ENCODE measurements around the gene THADA. TPM values are rescaled to one million over a fixed set of nuclear protein-coding genes. Genes with fewer than 3 reads are reported as not detected.

The THADA gene
- total RNA-seq, 1 donor from 2014 or later = 40.4 TPM

DNA sequence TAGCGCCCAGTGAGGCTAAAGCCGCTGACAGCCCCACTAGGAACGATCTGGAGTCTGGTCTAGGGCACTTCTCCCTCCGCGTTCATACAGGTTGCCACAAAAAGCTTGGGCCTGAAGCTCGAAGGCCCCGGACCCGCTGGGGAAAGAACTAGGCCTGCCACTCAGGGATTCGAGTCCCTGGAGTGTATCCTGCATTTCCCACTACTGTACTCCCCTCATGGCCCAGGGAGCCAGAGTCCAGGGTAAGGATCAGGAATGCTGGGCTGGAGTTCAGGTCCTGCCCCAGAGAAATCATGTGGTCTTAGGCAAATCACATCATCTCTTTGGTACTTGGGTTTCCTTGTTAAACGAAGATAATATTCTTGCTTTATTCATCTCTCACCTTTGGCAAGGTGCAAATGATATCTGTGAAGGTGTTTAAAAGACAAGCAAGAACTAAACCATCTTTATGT, 368.0 kb downstream of the THADA start:
- intact Hi-C loops (cut with micrococcal nuclease) = loop anchor here (2.0 to 10.0 kb wide), 5 partner anchors 369 to 941 kb away; partner anchors contain the start of genes COX7A2L, DYNC2LI1, PPM1B and THADA

DNA sequence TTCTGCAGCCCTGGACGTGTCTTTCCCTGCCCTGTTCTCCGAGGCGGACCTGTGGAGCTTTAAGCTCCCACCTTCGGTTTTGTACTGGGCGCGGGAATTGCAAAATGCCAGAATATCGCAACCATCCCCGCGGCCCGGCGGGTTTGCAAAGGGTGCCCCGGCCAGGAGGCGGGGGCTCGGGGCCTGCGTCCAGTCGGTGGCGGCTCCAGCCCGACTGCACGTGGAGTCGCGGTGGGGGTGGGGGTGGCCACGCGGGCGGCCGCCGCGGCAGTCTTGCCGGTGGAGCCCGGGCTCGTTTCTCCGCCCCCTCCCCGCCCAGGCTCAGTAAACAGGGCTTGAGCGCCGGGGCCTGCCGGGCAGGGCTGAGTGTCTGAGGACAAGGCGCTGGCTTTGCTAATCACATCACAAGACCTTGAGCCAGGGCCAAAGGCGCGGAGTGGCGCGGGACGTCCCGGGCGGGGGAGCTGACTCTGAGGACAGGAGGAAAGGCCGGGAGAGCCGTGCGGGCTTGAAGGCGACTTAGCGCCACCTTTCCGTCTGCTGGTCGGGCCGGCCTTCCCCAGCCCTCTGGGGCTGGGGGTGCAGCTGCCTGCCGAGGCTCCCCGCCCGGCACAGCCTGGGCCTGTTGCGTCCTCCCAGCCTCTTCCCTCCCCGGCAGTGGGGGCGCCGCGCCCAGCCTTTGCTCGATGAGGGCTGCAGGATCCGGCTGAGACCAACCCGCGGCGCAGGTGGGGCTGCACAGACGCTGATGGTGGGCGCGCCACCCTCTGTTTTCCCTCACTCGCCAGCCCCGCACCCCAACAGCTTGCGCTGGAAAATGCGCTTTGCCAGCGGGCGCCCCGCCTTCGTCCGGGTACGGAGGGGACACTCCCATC, 368.6 kb downstream of the THADA start:
- intact Hi-C loops (cut with micrococcal nuclease) = loop anchor here (1.0 to 10.0 kb wide), 6 partner anchors 32 to 866 kb away; partner anchors contain the start of genes COX7A2L and DYNC2LI1

DNA sequence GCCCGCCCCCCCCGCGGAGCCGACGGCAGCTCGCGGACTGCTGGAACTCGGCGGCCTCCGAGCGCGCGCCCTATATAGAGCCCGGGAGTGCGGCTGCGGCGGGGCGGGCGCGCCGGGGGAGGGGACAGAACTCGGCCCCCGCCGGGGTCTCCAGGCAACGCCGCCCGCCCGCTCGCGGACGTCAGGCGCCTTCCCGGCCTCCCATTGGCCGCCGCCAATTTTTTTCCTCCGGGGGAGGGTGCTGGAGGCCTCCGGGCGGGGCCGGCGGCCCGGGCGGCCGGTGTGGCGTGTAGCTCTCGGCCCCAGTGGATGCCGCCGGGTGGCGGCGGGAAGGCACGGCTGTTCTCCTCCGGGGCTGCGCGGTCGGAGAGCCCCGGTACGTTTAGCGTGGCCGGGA, 369.3 kb downstream of the THADA start, which contains the start of gene ZFP36L2:
Gene ZFP36L2 (minus strand): TSS at position 49 of the 397 bp plus-strand sequence. CDS start 291 bp downstream, outside the sequence.
- intact Hi-C loops (cut with micrococcal nuclease) = loop anchor here (1.0 to 10.0 kb wide), 6 partner anchors 31 to 866 kb away; partner anchors contain the start of genes COX7A2L and DYNC2LI1

DNA sequence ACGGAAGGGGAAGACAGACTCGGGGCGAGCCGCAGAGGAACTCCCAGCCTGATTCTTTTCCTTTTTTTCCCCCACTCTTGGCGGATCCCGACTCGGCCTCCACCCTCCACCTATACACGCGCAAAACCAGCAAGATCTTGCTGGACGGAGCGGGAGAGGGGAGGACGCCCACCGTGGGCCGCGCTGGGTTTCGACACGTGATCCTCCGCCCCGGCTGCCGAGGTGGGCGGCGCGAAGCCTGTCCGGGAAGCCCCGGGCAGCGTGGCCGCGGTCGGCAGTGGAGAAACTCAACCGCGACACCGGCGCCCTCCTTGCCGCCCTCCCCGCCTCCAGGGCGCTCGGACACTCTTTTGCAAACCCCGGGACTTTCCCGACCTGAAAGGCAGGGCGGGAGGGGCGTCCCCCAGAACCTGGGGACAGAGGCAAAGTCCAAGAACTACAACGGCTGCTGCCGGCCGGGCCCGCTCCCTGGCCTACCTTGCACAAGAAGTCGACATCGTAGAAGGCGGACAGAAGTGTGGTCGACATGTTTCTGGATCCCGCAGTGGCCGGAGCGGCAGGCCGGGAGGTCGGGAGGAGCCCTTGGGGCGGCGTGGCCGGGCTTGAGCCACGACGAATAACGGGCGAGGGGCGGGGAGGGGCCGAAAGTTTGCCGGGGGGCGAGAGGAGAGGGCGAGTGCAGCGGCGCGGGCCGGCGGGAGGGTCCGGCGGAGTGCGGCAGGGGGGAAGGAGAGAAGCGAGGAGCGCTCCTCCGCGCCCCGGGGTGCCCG, 369.9 kb downstream of the THADA start:
- intact Hi-C loops (cut with micrococcal nuclease) = loop anchor here (1.0 to 10.0 kb wide), 6 partner anchors 31 to 865 kb away; partner anchors contain the start of genes COX7A2L and DYNC2LI1

DNA sequence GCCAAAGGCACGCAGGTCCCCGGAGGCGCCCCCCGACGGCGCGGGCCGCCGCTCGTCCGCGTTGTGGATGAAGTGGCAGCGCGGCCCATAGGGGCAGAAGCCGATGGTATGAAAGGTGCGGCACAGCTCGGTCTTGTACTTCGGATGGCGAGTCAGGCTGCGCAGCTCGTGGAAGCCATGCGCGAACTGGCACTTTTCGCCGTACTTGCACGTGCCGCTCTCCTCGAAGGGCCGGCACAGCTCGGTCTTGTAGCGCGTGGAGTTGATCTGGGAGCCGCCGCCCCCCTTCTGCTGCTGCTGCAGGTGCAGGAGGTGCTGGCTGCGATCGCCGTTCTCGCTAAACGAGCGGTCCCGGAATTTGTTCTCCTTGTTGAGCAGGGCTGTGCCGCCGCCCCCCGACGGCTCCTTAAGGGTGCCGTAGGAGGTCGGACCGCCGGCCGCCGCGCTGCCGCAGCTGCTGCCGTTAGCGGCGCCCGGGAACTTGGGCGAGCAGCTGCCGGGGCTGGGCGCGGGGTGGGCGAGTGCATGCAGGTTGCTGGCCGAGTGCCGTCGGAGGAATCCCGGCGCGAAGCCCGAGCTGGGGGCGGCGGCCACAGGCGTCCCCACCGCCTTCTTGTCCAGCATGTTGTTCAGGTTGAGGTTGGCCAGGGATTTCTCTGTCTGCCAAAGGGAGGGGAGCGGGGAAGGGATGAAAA, 370.6 kb downstream of the THADA start:
- intact Hi-C loops (cut with micrococcal nuclease) = loop anchor here (10.0 kb wide), 1 partner anchor 550 kb away; the partner anchor contains the start of gene DYNC2LI1

DNA sequence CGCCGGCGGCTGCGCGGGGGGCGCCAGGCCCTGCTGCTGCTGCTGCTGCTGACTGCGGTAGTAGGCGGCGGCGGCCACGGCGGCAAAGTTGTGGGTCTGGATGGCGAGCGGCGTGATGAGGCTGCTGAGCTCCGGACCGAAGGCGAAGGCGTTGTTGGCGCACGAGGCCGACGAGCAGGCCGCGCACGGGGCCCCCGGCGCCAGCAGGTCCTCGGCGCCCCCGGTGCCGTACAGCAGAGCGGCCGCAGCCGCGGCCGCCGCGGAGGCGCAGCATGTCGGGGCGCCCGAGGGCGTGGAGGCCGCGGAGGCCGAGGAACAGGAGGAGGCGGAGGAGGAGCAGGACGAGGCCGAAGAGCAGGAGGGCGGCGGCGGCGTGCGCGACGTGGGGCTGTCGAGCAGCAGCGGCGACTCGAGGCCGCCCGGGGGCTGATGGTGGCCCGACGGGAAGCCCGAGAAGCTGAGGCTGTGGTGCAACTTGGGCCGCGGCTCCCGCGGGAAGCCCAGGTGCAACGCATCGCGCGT, 371.2 kb downstream of the THADA start:
- intact Hi-C loops (cut with micrococcal nuclease) = loop anchor here (10.0 kb wide), 1 partner anchor 550 kb away; the partner anchor contains the start of gene DYNC2LI1

DNA sequence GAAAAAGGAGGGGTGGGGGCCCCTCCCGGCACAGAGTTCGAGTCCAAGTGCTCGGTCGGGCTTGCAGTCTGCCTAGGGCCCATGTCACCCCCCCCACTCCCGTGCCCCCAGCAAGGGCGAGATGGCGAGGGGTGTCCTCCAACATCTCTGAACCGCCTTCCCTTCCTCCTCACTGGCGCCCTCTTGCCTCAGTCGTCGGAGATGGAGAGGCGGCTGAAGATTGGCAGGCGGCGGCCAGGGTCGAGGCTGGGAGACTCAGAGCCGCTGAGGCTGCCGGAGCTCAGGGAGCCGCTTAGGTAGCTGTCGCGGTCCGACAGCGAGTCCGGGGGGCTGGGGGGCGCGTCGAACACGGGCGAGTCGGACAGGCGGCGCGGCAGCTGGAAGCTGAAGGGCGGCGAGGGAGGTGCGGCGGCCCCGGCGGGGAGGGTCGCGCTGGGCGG, 371.7 kb downstream of the THADA start:
- intact Hi-C loops (cut with micrococcal nuclease) = loop anchor here (10.0 kb wide), 1 partner anchor 551 kb away; the partner anchor contains the start of gene DYNC2LI1

DNA sequence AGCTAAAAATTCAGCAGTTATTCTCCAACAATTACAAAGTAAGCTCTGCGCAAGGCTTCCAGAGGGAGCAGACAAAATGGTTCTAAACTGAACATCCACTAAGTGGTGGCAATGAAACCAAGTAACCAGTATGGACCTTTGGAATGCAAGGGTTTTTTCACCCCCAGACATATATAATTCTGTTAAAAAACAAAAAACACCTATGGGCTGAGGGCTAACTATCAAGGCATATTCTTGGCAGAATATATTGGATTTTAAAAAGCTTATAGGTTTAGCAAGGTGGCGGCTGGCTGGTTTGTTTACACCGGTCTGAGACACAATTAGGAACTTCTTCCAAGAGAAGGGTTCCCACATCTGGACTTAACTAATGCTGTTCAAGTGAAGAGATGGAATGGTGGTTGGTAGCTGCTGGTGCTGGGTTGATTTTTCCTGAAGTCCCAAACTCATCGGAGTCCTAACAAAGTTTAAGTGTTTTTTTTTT, 372.3 kb downstream of the THADA start:
- intact Hi-C loops (cut with micrococcal nuclease) = loop anchor here (10.0 kb wide), 1 partner anchor 551 kb away; the partner anchor contains the start of gene DYNC2LI1

DNA sequence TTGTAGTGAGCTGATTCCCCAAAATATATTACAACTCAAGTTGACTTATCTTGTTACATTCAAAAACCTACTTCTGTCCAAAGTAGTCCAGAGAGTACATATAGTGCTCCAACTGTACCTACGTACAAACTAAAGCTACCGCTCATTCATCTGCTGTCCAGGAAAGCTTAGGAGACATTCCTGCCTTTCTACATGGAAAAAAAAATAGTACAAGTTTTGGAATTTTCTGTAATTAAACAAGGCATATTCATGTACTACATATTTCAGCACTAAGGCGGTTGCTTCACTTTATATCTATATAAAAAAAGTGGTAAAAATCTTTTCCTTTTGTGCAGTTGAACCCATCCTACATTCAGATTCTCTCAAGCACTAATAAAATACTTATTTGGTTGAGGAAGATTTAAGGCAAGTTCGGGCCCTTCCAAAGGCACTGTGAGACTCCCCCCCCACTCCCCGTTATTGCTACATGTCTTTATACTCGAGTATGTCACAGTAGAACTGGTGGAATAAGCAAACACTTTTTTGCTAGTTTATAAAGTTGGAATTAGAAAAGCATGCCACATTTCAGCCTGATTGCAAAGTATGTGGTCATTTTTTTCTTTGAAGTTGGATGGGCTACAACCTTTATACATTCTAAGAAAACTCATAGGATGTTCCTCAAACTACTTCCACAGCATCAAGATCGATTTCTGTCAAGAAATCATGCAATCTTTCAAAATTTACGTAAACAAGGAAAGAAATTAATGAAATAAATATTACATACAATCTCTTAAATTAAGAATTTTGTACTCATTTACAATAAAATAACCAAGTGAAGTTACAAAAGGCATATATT, 373.1 kb downstream of the THADA start:
- intact Hi-C loops (cut with micrococcal nuclease) = loop anchor here (10.0 kb wide), 1 partner anchor 552 kb away; the partner anchor contains the start of gene DYNC2LI1

DNA sequence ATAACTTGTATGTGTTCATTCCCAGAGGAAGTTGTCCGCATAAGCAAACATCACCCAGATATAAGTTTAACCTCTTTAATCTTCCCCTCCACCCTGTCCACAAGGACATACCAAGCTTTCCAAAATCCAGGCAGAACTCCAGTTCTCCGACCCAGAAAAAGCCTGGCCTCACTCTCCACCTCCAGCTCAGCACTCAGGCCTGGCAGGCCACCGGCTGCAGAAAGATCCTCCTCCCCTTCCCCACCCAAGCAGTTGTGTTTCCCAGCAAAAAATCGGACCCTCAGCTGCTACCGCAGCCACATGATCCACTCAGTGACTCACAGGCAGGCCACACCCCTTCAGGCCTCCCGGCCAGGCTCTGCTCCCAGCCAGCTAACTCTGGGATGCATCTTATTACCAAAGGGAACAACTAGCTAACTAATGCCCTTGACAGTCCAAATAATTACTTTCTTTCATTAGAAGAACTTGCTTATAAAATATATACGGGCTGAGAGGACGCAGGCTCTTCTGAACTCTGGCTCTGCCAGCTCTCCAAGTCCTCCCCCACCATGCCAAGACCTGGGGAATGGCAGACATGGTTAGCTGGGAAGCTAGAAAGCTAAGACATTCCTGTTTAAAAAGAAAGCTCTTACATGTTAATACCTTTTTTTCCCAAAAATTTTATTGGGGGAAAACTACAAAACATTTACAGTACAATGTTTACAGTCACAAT, 373.9 kb downstream of the THADA start:
- intact Hi-C loops (cut with micrococcal nuclease) = loop anchor here (2.0 to 10.0 kb wide), 2 partner anchors 375 to 553 kb away; partner anchors contain the start of genes DYNC2LI1 and THADA

DNA sequence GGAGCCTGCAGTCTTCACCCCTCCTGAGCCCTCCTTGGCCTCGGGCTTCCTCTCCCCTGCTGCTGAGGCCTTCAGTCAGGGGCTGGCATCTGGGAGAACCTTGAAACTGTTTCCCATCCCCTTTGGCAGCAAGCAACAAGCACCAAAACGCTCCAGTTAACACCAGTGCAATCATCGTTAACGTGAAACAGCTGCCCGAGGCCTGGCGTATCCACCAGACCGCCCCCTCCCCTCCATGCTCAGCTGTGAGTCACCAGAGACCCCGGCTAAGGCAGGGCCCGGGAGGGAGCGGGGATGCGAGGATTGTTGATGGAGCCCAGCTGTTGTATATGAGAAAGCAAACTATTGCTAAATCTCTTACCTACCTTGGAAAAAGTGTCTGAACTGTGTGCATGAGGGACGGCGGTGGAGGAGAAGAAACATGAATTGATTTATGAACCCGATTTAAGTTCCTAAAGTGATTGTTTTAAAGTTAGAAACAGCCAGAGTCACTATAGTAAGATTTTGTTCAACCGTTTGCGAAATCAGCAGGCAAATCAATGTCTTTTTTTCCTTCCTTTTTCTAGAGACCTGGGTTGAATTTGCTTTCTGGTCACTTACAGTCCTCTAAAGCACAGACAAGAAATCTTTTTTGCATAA, 374.6 kb downstream of the THADA start:
- intact Hi-C loops (cut with micrococcal nuclease) = loop anchor here (2.0 to 10.0 kb wide), 2 partner anchors 376 to 554 kb away; partner anchors contain the start of genes DYNC2LI1 and THADA

DNA sequence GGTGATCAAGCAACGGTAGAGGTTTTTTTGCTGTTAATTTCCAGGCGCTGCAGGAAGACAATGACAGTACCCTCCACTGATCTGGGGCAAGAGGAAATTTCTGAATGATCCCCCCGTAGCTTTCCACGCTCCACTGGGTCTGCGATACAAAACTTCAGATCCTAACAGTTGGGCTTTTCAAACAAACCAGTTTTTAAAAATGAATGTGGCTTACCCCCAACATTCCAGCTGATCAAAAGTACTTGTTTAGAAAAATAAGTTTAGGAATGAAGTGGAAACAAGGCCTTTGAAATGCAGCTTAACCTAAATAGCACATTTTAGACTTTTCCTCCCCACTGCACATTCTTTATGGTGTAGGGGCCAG, 375.1 kb downstream of the THADA start:
- intact Hi-C loops (cut with micrococcal nuclease) = loop anchor here (1.0 to 10.0 kb wide), 5 partner anchors 9 to 554 kb away; partner anchors contain the start of genes DYNC2LI1 and THADA

DNA sequence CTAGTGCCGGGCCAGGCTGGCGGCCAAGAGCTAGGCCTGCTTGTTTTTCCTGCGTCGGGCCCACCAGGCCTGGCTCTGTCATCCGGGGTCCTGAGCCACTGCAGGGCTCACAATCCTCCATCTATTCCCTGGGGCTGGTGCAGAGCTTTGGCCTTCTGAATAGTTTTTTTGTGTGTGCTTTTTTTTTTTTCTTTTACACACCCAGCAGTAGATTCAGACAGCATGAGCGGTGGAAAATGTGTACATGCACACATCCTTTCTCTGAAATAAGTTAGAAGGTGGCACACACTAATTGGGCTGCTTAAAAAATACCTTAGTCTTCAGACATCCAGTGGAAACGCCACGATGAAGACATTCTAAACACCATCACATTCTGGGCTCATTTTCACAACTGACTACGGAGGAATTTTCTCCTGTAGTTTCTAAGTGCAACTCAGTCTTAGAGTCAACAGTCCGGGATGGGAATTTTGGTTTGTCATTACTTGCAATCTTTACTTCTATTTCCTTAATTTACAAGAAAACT, 375.5 kb downstream of the THADA start:
- intact Hi-C loops (cut with micrococcal nuclease) = loop anchor here (1.0 to 10.0 kb wide), 5 partner anchors 9 to 555 kb away; partner anchors contain the start of genes DYNC2LI1 and THADA

DNA sequence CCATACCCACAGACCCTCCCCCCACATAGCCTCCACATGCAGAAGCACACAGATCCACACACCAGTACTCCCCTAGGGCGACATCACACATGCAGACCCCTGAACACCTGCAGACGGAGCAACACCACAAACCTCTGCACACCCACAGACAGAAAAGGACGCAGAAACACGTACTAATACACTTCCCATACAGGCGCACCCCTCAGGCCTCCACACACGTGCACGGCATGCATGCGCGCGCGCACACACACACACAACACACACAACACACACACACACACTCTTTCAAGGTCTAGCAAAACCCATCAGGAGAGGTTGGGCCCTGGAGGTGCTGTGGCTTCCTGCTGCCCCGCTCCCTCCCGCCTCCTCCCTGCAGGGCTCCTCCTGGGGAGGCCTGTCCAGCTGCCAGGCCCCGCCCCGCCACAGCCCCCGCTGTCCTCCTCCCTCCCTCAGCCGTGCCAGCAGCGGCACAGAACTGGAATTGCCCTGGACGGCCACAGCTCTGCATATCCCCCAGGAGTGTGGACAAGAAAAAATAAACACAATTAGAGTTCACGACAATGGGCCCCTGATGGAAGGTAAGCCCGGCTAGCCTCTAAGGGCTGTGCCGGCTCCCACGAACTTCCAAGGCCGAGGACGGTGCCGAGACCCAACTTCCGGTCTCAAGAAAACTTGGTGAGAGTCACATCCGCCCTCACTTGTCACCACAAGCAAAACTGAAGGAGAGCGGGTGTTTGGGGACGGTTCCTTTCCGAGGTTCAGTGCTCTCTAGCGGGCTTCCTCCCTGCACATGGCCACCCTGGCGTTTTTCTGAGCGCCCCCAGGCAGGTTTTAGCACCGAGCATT, 376.2 kb downstream of the THADA start:
- intact Hi-C loops (cut with micrococcal nuclease) = loop anchor here (1.0 to 10.0 kb wide), 10 partner anchors 10 to 555 kb away; partner anchors contain the start of genes DYNC2LI1 and THADA

DNA sequence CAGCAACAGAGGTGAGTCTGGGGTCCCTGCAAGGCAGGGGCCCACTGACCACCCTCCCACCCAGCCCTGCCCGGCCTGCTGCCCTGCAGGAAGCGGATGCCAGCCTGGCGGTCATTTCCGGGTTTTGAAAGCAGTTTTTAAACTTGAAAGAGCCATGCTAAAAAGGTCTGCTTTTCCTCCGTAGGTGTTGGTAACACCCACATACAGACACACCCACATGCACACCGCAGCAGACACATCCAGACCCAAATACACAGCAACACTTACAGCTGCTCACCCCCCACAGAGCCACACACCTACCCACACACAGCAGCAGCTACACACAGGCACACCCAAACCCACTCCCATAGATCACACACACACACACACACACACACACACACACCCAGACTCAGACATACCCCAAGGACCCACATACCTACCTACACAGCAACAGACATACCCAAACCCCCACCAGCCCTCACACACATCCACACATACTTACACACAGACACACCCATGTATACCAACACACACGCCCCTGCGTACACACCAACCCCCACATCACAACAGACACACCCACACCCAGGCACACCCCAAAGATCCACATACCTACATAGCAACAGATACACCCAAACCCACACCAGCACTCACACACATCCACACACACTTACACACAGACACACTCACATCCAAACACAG, 377.0 kb downstream of the THADA start:
- intact Hi-C loops (cut with micrococcal nuclease) = loop anchor here (1.0 to 2.0 kb wide), 5 partner anchors 24 to 408 kb away; no protein-coding TSS in a partner anchor
